ENCODE data around the gene GATA6. TPM values are rescaled to one million over a fixed set of nuclear protein-coding genes. Genes with fewer than 3 reads are reported as not detected.

The GATA6 gene
- total and polyA plus RNA-seq, 2 of the 8 experiments (the other 6 are each of a cell fraction or from before 2014, with no cell fraction given): 0.09 TPM; not detected in 1

GRCh38 chr18:22141211-22141610 lies 28.2 kb upstream of the GATA6 start:
- Histone ChIP-seq H4K8ac (ENCODE audit: extremely low read depth, insufficient read depth, low read length) (no peak overlapping the region), H3K27ac (ENCODE audit: low read depth, low read length) (no peak overlapping the region)
- 89% methylated on average over 4 of the region's 4 CpGs; no CpG with 5 or more reads in 1 of the 2 experiments for WGBS, 2 experiments (ENCODE audit: extremely low coverage in 1 of 2, insufficient coverage in 1 of 2, insufficient read length in 1 of 2, insufficient replicate concordance in 2 of 2, low coverage in 1 of 2, low lambda C conversion rate in 2 of 2, missing lambda C conversion rate in 1 of 2)

More at GRCh38 chr18:22141211-22141610, 28.2 kb upstream of the GATA6 start:
- no peak overlapping the region for H3K23ac ChIP-seq (ENCODE audit: insufficient read length)
- H3K4me3 ChIP-seq (ENCODE audit: extremely low read depth in 1 of 4, insufficient read depth in 2 of 4, low read depth in 3 of 4, low read length in 4 of 4): no peak overlapping the region
- no peaks in the 10 kb centered on the region for H3K79me2 ChIP-seq (ENCODE audit: control insufficient read depth in 1 of 2, insufficient read depth in 2 of 2, low read length in 2 of 2)
- no peaks in the 10 kb centered on the region for H3K36me3 ChIP-seq (ENCODE audit: control insufficient read depth in 2 of 4, insufficient read depth in 4 of 4, low read length in 3 of 4)
- no peak overlapping the region for H4K91ac ChIP-seq (replicated peaks; ENCODE audit: insufficient read length, low read length)
- ChIA-PET CTCF (ENCODE audit: partially characterized antibody) (interaction anchor here (2.5 kb wide), 1 partner anchor 143 kb away, joined by 7 read pairs; no protein-coding TSS in a partner anchor), POLR2A (ENCODE audit: partially characterized antibody) (no interaction called here)
- H3K4me2 ChIP-seq (ENCODE audit: insufficient read depth in 1 of 2, low read depth in 2 of 2, low read length in 2 of 2): no peak overlapping the region
- TF ChIP-seq TAF7 (optimal IDR thresholded peaks at IDR 0.05; ENCODE audit: borderline replicate concordance, low read depth, low read length) (no peak), KDM5A (IDR thresholded peaks at IDR 0.05; ENCODE audit: low read length) (no peak)
- no peak overlapping the region for H3K14ac ChIP-seq (ENCODE audit: insufficient read length)
- no peaks in the 10 kb centered on the region for H4K20me1 ChIP-seq (replicated peaks in 1 of 2; ENCODE audit: control insufficient read depth in 1 of 2, insufficient read depth in 2 of 2, low read length in 2 of 2)
- no peaks in the 10 kb centered on the region for H3K4me1 ChIP-seq (replicated peaks in 1 of 4; ENCODE audit: control insufficient read depth in 3 of 4, insufficient read depth in 4 of 4, low read length in 3 of 4)
- H3K23me2 ChIP-seq (ENCODE audit: low read depth, low read length): no peaks in the 10 kb centered on the region
- H2BK120ac ChIP-seq (replicated peaks; ENCODE audit: low read depth, low read length): no peak overlapping the region
- H4K5ac ChIP-seq (ENCODE audit: insufficient read length, low read depth, low read length): no peak overlapping the region
- H2AFZ ChIP-seq (ENCODE audit: low read length): no peak overlapping the region
- FAIRE-seq (no peak), DNase-seq (ENCODE audit: low read depth in 1 of 2, low spot score in 2 of 2) (no peak)
- H3K56ac ChIP-seq (replicated peaks; ENCODE audit: insufficient read length, low read depth, low read length): no peak overlapping the region
- H2AK5ac ChIP-seq (ENCODE audit: low read depth, low read length): no peak overlapping the region
- no peak overlapping the region for H3K4ac ChIP-seq (replicated peaks; ENCODE audit: insufficient read length, low read depth, low read length)
- H2BK20ac ChIP-seq (ENCODE audit: low read length): no peak overlapping the region
- H3K9me3 ChIP-seq (ENCODE audit: insufficient read depth in 2 of 2, low read depth in 1 of 2, low read length in 1 of 2): no peaks in the 10 kb centered on the region
- no peaks in the 10 kb centered on the region for H3K27me3 ChIP-seq (replicated peaks in 1 of 4; ENCODE audit: control insufficient read depth in 3 of 4, extremely low read depth in 1 of 4, insufficient read depth in 3 of 4, low read length in 3 of 4)
- H3K9ac ChIP-seq (replicated peaks in 1 of 4; ENCODE audit: extremely low read depth in 1 of 4, low read depth in 3 of 4, low read length in 3 of 4): no peak overlapping the region
- no peak overlapping the region for H2BK15ac ChIP-seq (ENCODE audit: low read length)
- H3K18ac ChIP-seq (ENCODE audit: extremely low read depth, low read length): no peak overlapping the region
- H3K79me1 ChIP-seq (ENCODE audit: low read depth, low read length): no peaks in the 10 kb centered on the region
- H2BK5ac ChIP-seq (ENCODE audit: low read depth, low read length): no peak overlapping the region
- no peak overlapping the region for H2BK12ac ChIP-seq (ENCODE audit: low read depth, low read length)
